HG02610 (cell line): ENCODE results near the gene MX2.

Experiments
- ATAC-seq: cut with Tn5 transposase; IDR thresholded peaks from one replicate; pipeline ENCODE4 v1.9.1; 2021; ENCODE audit warnings: mild to moderate bottlenecking, moderate library complexity; ENCODE audit not compliant: unreplicated experiment

Gene MX2

GRCh38 chr21:41432562-41433460, 71.0 kb downstream of the MX2 start:
- ATAC-seq = no peak

- no peak for ATAC-seq
These were observed 71.7 kb downstream of the MX2 start for GRCh38 chr21:41433566-41433965.

GRCh38 chr21:41435706-41436105, 73.9 kb downstream of the MX2 start:
- no peak for ATAC-seq

- no peak for ATAC-seq
These were observed 75.9 kb downstream of the MX2 start for GRCh38 chr21:41437729-41438128.

- ATAC-seq = no peak
These were observed 76.7 kb downstream of the MX2 start for GRCh38 chr21:41438425-41439113.

GRCh38 chr21:41439248-41439647, 77.4 kb downstream of the MX2 start:
- no peak for ATAC-seq

- no peak for ATAC-seq
These were observed 79.7 kb downstream of the MX2 start for GRCh38 chr21:41441546-41441945.

GRCh38 chr21:41442481-41443186, 80.8 kb downstream of the MX2 start:
- ATAC-seq = no peak

GRCh38 chr21:41443562-41443961, 81.7 kb downstream of the MX2 start:
- no peak for ATAC-seq

- ATAC-seq = no peak
These were observed 83.1 kb downstream of the MX2 start for GRCh38 chr21:41444703-41445464.

GRCh38 chr21:41445465-41445862, 83.6 kb downstream of the MX2 start:
- no peak for ATAC-seq

GRCh38 chr21:41446586-41446985, 84.8 kb downstream of the MX2 start:
- ATAC-seq = no peak

- no peak for ATAC-seq
These were observed 85.5 kb downstream of the MX2 start for GRCh38 chr21:41447356-41447755.

GRCh38 chr21:41449613-41450012, 87.8 kb downstream of the MX2 start:
- ATAC-seq = no peak

- ATAC-seq = no peak
These were observed 90.2 kb downstream of the MX2 start for GRCh38 chr21:41451753-41452676.

- ATAC-seq = no peak
These were observed 91.4 kb downstream of the MX2 start for GRCh38 chr21:41453198-41453597.

- no peak for ATAC-seq
These were observed 91.9 kb downstream of the MX2 start for GRCh38 chr21:41453761-41454160.

- no peak for ATAC-seq
These were observed 96.3 kb downstream of the MX2 start for GRCh38 chr21:41458121-41458520.

- no peak for ATAC-seq
These were observed 96.7 kb downstream of the MX2 start for GRCh38 chr21:41458559-41458958.
